Mesenchymal stem cell (in vitro differentiated cells and primary cell): Measurements from ENCODE around the gene DOCK8.

Source experiments
- DNase-seq: peaks from one replicate; pipeline ENCODE4 v3.0.0-alpha.2; 2013
- H2AFZ ChIP-seq: one replicate; pipeline ENCODE4 v1.6.1; 2013; ENCODE audit warnings: low read depth, mild to moderate bottlenecking, control low read depth, inconsistent platforms, low read length, moderate library complexity
- H2AK5ac ChIP-seq: 2 replicates; pipeline ENCODE4 v1.6.1; 2013; ENCODE audit warnings: low read length, moderate library complexity, mild to moderate bottlenecking, inconsistent platforms; ENCODE audit not compliant: severe bottlenecking
- H2BK120ac ChIP-seq: one replicate; pipeline ENCODE4 v1.6.1; 2013; ENCODE audit warnings: low read depth, mild to moderate bottlenecking, inconsistent platforms, low read length, moderate library complexity
- H2BK12ac ChIP-seq, 2 experiments: one replicate each; pipeline ENCODE4 v1.6.1; 2013; ENCODE audit warnings: inconsistent platforms in 2 of 2, low read length in 2 of 2, mild to moderate bottlenecking in 2 of 2, moderate library complexity in 2 of 2, control low read depth in 1 of 2
- H2BK15ac ChIP-seq: one replicate; pipeline ENCODE4 v1.6.1; 2013; ENCODE audit warnings: mild to moderate bottlenecking, low read depth, inconsistent platforms; ENCODE audit not compliant: poor library complexity, severe bottlenecking
- H2BK5ac ChIP-seq: 2 replicates; pipeline ENCODE4 v1.6.1; 2013; ENCODE audit warnings: low read depth, mild to moderate bottlenecking, low read length, control low read depth, inconsistent platforms; ENCODE audit not compliant: poor library complexity, severe bottlenecking
- H3K14ac ChIP-seq, 2 experiments: one replicate each; pipeline ENCODE4 v1.6.1; 2013; ENCODE audit warnings: inconsistent platforms in 2 of 2, low read length in 2 of 2, control low read depth in 1 of 2, mild to moderate bottlenecking in 1 of 2, moderate library complexity in 1 of 2
- H3K18ac ChIP-seq, 2 experiments: one replicate each; pipeline ENCODE4 v1.6.1; 2013; ENCODE audit warnings: inconsistent platforms in 2 of 2, low read length in 2 of 2, control low read depth in 1 of 2, low read depth in 1 of 2, mild to moderate bottlenecking in 1 of 2
- H3K23ac ChIP-seq, 2 experiments: one replicate each; pipeline ENCODE4 v1.6.1; 2013; ENCODE audit warnings: inconsistent platforms in 2 of 2, low read length in 2 of 2, mild to moderate bottlenecking in 2 of 2, moderate library complexity in 2 of 2, control low read depth in 1 of 2
- H3K27ac ChIP-seq: 2 replicates; pipeline ENCODE4 v1.5.1; 2013; ENCODE audit warnings: mild to moderate bottlenecking, moderate library complexity, low read length, control low read depth, inconsistent platforms; ENCODE audit not compliant: poor library complexity, severe bottlenecking
- H3K27me3 ChIP-seq, 2 experiments: 2 replicates each; pipeline versions ENCODE4 v1.6.1 to v1.7.0; 2013; ENCODE audit warnings: low read length in 2 of 2, mild to moderate bottlenecking in 2 of 2, moderate library complexity in 2 of 2, control low read depth in 1 of 2, inconsistent platforms in 1 of 2; ENCODE audit not compliant: control insufficient read depth in 1 of 2, insufficient read depth in 1 of 2
- H3K36me3 ChIP-seq, 2 experiments: 2 replicates each; pipeline versions ENCODE4 v1.6.1 to v1.7.0; 2013; ENCODE audit warnings: low read length in 2 of 2, control low read depth in 1 of 2, inconsistent platforms in 1 of 2, low read depth in 1 of 2, mild to moderate bottlenecking in 1 of 2; ENCODE audit not compliant: insufficient read depth in 2 of 2, control insufficient read depth in 1 of 2
- H3K4ac ChIP-seq, 2 experiments: one replicate each; pipeline ENCODE4 v1.6.1; 2013; ENCODE audit warnings: inconsistent platforms in 2 of 2, low read length in 2 of 2, mild to moderate bottlenecking in 2 of 2, moderate library complexity in 2 of 2, control low read depth in 1 of 2, low read depth in 1 of 2
- H3K4me1 ChIP-seq: 2 replicates; pipeline ENCODE4 v1.6.1; 2013; ENCODE audit warnings: low read depth, low read length, control low read depth; ENCODE audit not compliant: control insufficient read depth, insufficient read depth
- H3K4me2 ChIP-seq: 2 replicates; pipeline ENCODE4 v1.6.1; 2013; ENCODE audit warnings: low read length, mild to moderate bottlenecking, inconsistent platforms; ENCODE audit not compliant: poor library complexity, severe bottlenecking
- H3K4me3 ChIP-seq, 2 experiments: 2 replicates each; pipeline versions ENCODE4 v1.5.1 to v1.7.0; 2013; ENCODE audit warnings: low read length in 2 of 2, mild to moderate bottlenecking in 2 of 2, control low read depth in 1 of 2, low read depth in 1 of 2; ENCODE audit not compliant: insufficient read depth in 1 of 2
- H3K79me1 ChIP-seq: replicated peaks from 2 replicates; pipeline ENCODE4 v1.6.1; 2013; ENCODE audit warnings: mild to moderate bottlenecking, control low read depth, low read length, inconsistent platforms; ENCODE audit not compliant: poor library complexity, severe bottlenecking
- H3K9ac ChIP-seq: 2 replicates; pipeline ENCODE4 v1.7.0; 2013; ENCODE audit warnings: mild to moderate bottlenecking, low read length, moderate library complexity
- H3K9me3 ChIP-seq: 2 replicates; pipeline ENCODE4 v1.7.0; 2013; ENCODE audit warnings: mild to moderate bottlenecking, low read length; ENCODE audit not compliant: control insufficient read depth
- H4K8ac ChIP-seq: one replicate; pipeline ENCODE4 v1.6.1; 2013; ENCODE audit warnings: inconsistent platforms, mild to moderate bottlenecking, low read length, moderate library complexity
- H4K91ac ChIP-seq: one replicate; pipeline ENCODE4 v1.6.1; 2013; ENCODE audit warnings: mild to moderate bottlenecking, low read length, inconsistent platforms
- WGBS: methylation state at CpG from one replicate; pipeline ENCODE4 v1.1.7; 2013; ENCODE audit warnings: mixed read lengths; 5-methylcytosine and 5-hydroxymethylcytosine counted together

Gene DOCK8

DNA sequence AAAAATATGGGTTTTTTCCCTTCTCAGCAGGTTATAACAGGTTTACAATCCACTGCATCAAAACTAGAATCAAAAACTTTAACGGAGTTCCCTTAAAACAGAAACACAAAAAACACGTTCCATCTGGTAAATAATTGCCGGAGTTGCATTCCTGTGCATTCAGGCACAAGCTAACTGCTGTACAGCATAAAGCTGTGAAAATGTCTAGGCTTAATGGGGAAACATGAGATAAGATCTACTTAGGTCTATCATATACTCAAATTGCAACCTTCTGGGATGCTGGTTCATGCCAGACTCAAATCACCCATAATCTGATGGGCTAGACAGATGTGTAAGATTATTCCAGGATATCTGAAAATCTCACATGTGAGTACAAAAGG is 265.3 kb downstream of the DOCK8 start:
- Histone ChIP-seq H2BK5ac (no peak overlapping the region), H3K4me1 (peaks cover 2% of the 10 kb centered on the region), H3K23ac (no peak overlapping the region), H2BK12ac (no peak overlapping the region), H3K9me3 (peaks cover 10% of the 10 kb centered on the region), H3K27ac (peak overlapping the region; percentile 79), H3K27me3 (peaks cover 0 to 3% of the 10 kb centered on the region in 2 experiments), H2BK15ac (no peak overlapping the region), H2AK5ac (no peak overlapping the region), H4K8ac (no peak overlapping the region), H3K4me2 (peak overlapping the region; percentile 46), H2AFZ (no peak overlapping the region), H2BK120ac (no peak overlapping the region), H3K4me3 (no peak overlapping the region), H3K14ac (no peak overlapping the region), H3K79me1 (no peaks in the 10 kb centered on the region), H3K18ac (no peak overlapping the region), H3K36me3 (no peaks in the 10 kb centered on the region), H3K4ac (no peak overlapping the region), H3K9ac (no peak overlapping the region), H4K91ac (no peak overlapping the region)
- 89% methylated on average over 3 of the region's 3 CpGs for WGBS
- DNase-seq = no peak

- no peak overlapping the region for H2BK5ac ChIP-seq
- H3K36me3 ChIP-seq = no peaks in the 10 kb centered on the region
- H3K4me1 ChIP-seq = peaks cover 2% of the 10 kb centered on the region
- no peak overlapping the region for H3K9ac ChIP-seq
- H3K4me3 ChIP-seq = no peak overlapping the region
- no peak overlapping the region for H3K4me2 ChIP-seq
- H3K79me1 ChIP-seq = no peaks in the 10 kb centered on the region
- no peak overlapping the region for H4K8ac ChIP-seq
- H3K23ac ChIP-seq = no peak overlapping the region
- H2BK120ac ChIP-seq = no peak overlapping the region
- peaks cover 0 to 3% of the 10 kb centered on the region in 2 experiments for H3K27me3 ChIP-seq
- no peak overlapping the region for H3K27ac ChIP-seq
- no peak overlapping the region for H2AK5ac ChIP-seq
- no peak for DNase-seq
- no peak overlapping the region for H2AFZ ChIP-seq
- H4K91ac ChIP-seq = no peak overlapping the region
- no peak overlapping the region for H3K14ac ChIP-seq
- peaks cover 10% of the 10 kb centered on the region for H3K9me3 ChIP-seq
- no peak overlapping the region for H2BK12ac ChIP-seq
- no peak overlapping the region for H3K18ac ChIP-seq
- 76% methylated on average over 5 of the region's 7 CpGs for WGBS
- H2BK15ac ChIP-seq = no peak overlapping the region
- no peak overlapping the region for H3K4ac ChIP-seq
Measured at GRCh38 chr9:482739-483138, 268.1 kb downstream of the DOCK8 start.

DNA sequence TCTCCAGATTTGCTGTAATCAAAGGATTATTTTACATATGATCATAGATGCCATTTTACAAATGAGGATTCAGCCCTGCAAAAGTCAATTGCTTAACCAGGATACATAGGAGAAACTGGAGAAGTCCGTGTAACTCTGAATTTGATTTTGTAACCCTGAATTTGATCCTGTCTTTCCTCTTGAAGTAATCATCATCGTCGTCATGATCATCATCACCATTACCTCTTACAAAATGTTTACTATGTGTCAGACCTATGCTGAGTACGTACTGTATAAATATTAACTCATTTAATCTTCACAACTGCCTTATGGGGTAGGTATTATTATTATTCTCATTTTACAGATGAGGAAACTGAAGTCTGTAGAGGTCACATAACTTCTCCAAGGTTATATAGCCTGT is 271.5 kb downstream of the DOCK8 start:
- no peak overlapping the region for H3K14ac ChIP-seq
- 100% methylated on average over 2 of the region's 4 CpGs for WGBS
- no peak overlapping the region for H3K9ac ChIP-seq
- H3K9me3 ChIP-seq = peaks cover 10% of the 10 kb centered on the region
- no peak overlapping the region for H3K4ac ChIP-seq
- H2AK5ac ChIP-seq = no peak overlapping the region
- peaks cover 0 to 3% of the 10 kb centered on the region in 2 experiments for H3K27me3 ChIP-seq
- H2BK12ac ChIP-seq = no peak overlapping the region
- H4K91ac ChIP-seq = no peak overlapping the region
- no peaks in the 10 kb centered on the region for H3K36me3 ChIP-seq
- H2BK120ac ChIP-seq = no peak overlapping the region
- no peak overlapping the region for H2AFZ ChIP-seq
- H3K23ac ChIP-seq = no peak overlapping the region
- H3K79me1 ChIP-seq = no peaks in the 10 kb centered on the region
- H3K4me1 ChIP-seq = no peaks in the 10 kb centered on the region
- no peak overlapping the region for H3K27ac ChIP-seq
- H4K8ac ChIP-seq = no peak overlapping the region
- no peak overlapping the region for H2BK5ac ChIP-seq
- no peak overlapping the region for H2BK15ac ChIP-seq
- DNase-seq = no peak
- H3K4me2 ChIP-seq = no peak overlapping the region
- H3K18ac ChIP-seq = no peak overlapping the region
- no peak overlapping the region for H3K4me3 ChIP-seq

- no peak overlapping the region for H4K8ac ChIP-seq
- no peaks in the 10 kb centered on the region for H3K4me1 ChIP-seq
- H3K36me3 ChIP-seq = no peaks in the 10 kb centered on the region
- no peak overlapping the region for H3K23ac ChIP-seq
- no peak overlapping the region for H2BK12ac ChIP-seq
- H3K4ac ChIP-seq = no peak overlapping the region
- peaks cover 0 to 3% of the 10 kb centered on the region in 2 experiments for H3K27me3 ChIP-seq
- no peak overlapping the region for H3K18ac ChIP-seq
- H3K9ac ChIP-seq = no peak overlapping the region
- no peak for DNase-seq
- no peak overlapping the region for H2AK5ac ChIP-seq
- H2BK15ac ChIP-seq = no peak overlapping the region
- no peak overlapping the region for H3K4me2 ChIP-seq
- no peaks in the 10 kb centered on the region for H3K79me1 ChIP-seq
- no peak overlapping the region for H3K14ac ChIP-seq
- H3K27ac ChIP-seq = no peak overlapping the region
- no peak overlapping the region for H2BK5ac ChIP-seq
- no peak overlapping the region for H3K4me3 ChIP-seq
- H3K9me3 ChIP-seq = peaks cover 10% of the 10 kb centered on the region
- no peak overlapping the region for H4K91ac ChIP-seq
- WGBS = 74% methylated on average over 2 of the region's 2 CpGs
- H2BK120ac ChIP-seq = no peak overlapping the region
- no peak overlapping the region for H2AFZ ChIP-seq
Measured at GRCh38 chr9:487429-487828, 272.8 kb downstream of the DOCK8 start.
